Ovary (tissue), 3 donors: Measurements from ENCODE around the gene ARAP1.

Experiments used
- CTCF ChIP-seq, 3 donors: fragments of 450-650 bp in 2 of 3; fragments of 200-600 bp in 1 of 3; IDR thresholded peaks; one replicate each; pipeline versions ENCODE4 v1.5.1 to v1.8.0; 2016 to 2022; ENCODE audit warnings: antibody characterized with exemption in 3 of 3, mild to moderate bottlenecking in 1 of 3
- POLR2A ChIP-seq: fragments of 450-650 bp; IDR thresholded peaks from one replicate; pipeline ENCODE4 v1.6.1; 2017; ENCODE audit warnings: antibody characterized with exemption, mild to moderate bottlenecking, moderate library complexity
- donor health status: DM: no; HTN: no; CAD: no.

- TF ChIP-seq CTCF (IDR thresholded peaks at IDR 0.05) (no peak), POLR2A (no peak)
These were observed 11.4 kb downstream of the ARAP1 start for GRCh38 chr11:72740562-72741428.
